Measurements from ENCODE around the gene PDE6B. TPM values are rescaled to one million over a fixed set of nuclear protein-coding genes. Genes with fewer than 3 reads are reported as not detected.

PDE6B gene
- total RNA-seq, 4 donors from 2014 or later: 0.81 to 5.5 (median 1.8) TPM

GRCh38 chr4:601612-602558 lies 23.5 kb upstream of the PDE6B start:
- Histone ChIP-seq H3K4me1 (no peaks in the 10 kb centered on the region), H3K27ac (no peak overlapping the region), H3K36me3 (no peaks in the 10 kb centered on the region), H3K4me3 (no peak overlapping the region), H3K27me3 (peaks cover 76% of the 10 kb centered on the region), H3K9me3 (no peaks in the 10 kb centered on the region)
- TF ChIP-seq POLR2A (IDR thresholded peaks at IDR 0.05): no peak
- TF ChIP-seq POLR2AphosphoS5 (IDR thresholded peaks at IDR 0.05): no peak
- TF ChIP-seq CTCF (IDR thresholded peaks at IDR 0.05): no peak
- no peak for TF ChIP-seq EP300 (IDR thresholded peaks at IDR 0.05)
- ATAC-seq: no peak
- WGBS, 2 donors (ENCODE audit: low coverage in 1 of 2): 84 to 92% methylated on average over 2 to 4 of the region's 24 CpGs

GRCh38 chr4:602559-602942 lies 22.8 kb upstream of the PDE6B start:
- WGBS, 2 donors (ENCODE audit: low coverage in 1 of 2): 40% methylated on average over 2 of the region's 8 CpGs; no CpG with 5 or more reads in 1 of the 2 donors
- ATAC-seq: no peak
- TF ChIP-seq POLR2A (IDR thresholded peaks at IDR 0.05): no peak
- TF ChIP-seq POLR2AphosphoS5 (IDR thresholded peaks at IDR 0.05): no peak
- no peak for TF ChIP-seq EP300 (IDR thresholded peaks at IDR 0.05)
- no peak for TF ChIP-seq CTCF (IDR thresholded peaks at IDR 0.05)

GRCh38 chr4:604131-604530 lies 21.2 kb upstream of the PDE6B start:
- 64 to 76% methylated on average over 3 of the region's 3 CpGs for WGBS, 2 donors (ENCODE audit: low coverage in 1 of 2)
- peaks cover 78% of the 10 kb centered on the region for H3K27me3 ChIP-seq
- no peaks in the 10 kb centered on the region for H3K9me3 ChIP-seq
- H3K4me1 ChIP-seq: no peaks in the 10 kb centered on the region
- no peaks in the 10 kb centered on the region for H3K36me3 ChIP-seq
- no peak overlapping the region for H3K4me3 ChIP-seq
- no peak overlapping the region for H3K27ac ChIP-seq
- ATAC-seq: no peak
- TF ChIP-seq CTCF (IDR thresholded peaks at IDR 0.05) (no peak), EP300 (IDR thresholded peaks at IDR 0.05) (no peak), POLR2A (IDR thresholded peaks at IDR 0.05) (no peak), POLR2AphosphoS5 (IDR thresholded peaks at IDR 0.05) (no peak)

More at GRCh38 chr4:602559-602942, 22.8 kb upstream of the PDE6B start:
- no peak overlapping the region for H3K27ac ChIP-seq
- H3K36me3 ChIP-seq: no peaks in the 10 kb centered on the region
- H3K4me3 ChIP-seq: no peak overlapping the region
- peaks cover 80% of the 10 kb centered on the region for H3K27me3 ChIP-seq
- H3K4me1 ChIP-seq: no peaks in the 10 kb centered on the region
- H3K9me3 ChIP-seq: no peaks in the 10 kb centered on the region

GRCh38 chr4:605702-606425 lies 19.5 kb upstream of the PDE6B start:
- TF ChIP-seq EP300 (IDR thresholded peaks at IDR 0.05) (no peak), CTCF (IDR thresholded peaks at IDR 0.05) (no peak), POLR2AphosphoS5 (IDR thresholded peaks at IDR 0.05) (no peak), POLR2A (IDR thresholded peaks at IDR 0.05) (no peak)
- WGBS, 2 donors (ENCODE audit: low coverage in 1 of 2): 81 to 86% methylated on average over 9 to 14 of the region's 17 CpGs
- no peak for ATAC-seq
- Histone ChIP-seq H3K27me3 (peaks cover 76% of the 10 kb centered on the region), H3K4me3 (no peak overlapping the region), H3K9me3 (no peaks in the 10 kb centered on the region), H3K27ac (no peak overlapping the region), H3K36me3 (no peaks in the 10 kb centered on the region), H3K4me1 (no peaks in the 10 kb centered on the region)

Measured in gastroesophageal sphincter (tissue), 4 donors.